GM12891 (cell line): ENCODE results near the gene MNT.

Experiments
- PAX5 ChIP-seq: IDR thresholded peaks from 2 replicates; pipeline ENCODE4 v1.6.1; 2011; ENCODE audit warnings: low read length, moderate library complexity, mild to moderate bottlenecking; ENCODE audit not compliant: insufficient read depth, severe bottlenecking
- POLR2A ChIP-seq: IDR thresholded peaks from 2 replicates; pipeline ENCODE4 v1.6.1; 2011; ENCODE audit warnings: low read depth, low read length, control low read depth
- POLR2AphosphoS5 ChIP-seq: IDR thresholded peaks from 2 replicates; pipeline ENCODE4 v1.6.1; 2011; ENCODE audit warnings: low read depth, low read length, control low read depth
- TAF1 ChIP-seq: IDR thresholded peaks from 2 replicates; pipeline ENCODE4 v1.6.1; 2011; ENCODE audit warnings: low read depth, low read length, control low read depth

- no peak for TF ChIP-seq POLR2A
- TF ChIP-seq POLR2AphosphoS5 = no peak
- TF ChIP-seq TAF1 = no peak
- TF ChIP-seq PAX5 = no peak
Measured at GRCh38 chr17:2450016-2450650, 49.3 kb upstream of the MNT start.
